HL-60 (cell line): ENCODE data around the gene FOXP1.

ENCODE experiments used
- DNase-seq, 2 experiments: peaks; one replicate each; pipeline ENCODE4 v3.0.0-alpha.2; 2010 to 2020; ENCODE audit warnings: low read depth in 1 of 2, low spot score in 1 of 2
- H3K27ac ChIP-seq: fragments of 250-450 bp; sonication (Bioruptor Pico); replicated peaks from 2 replicates; pipeline ENCODE4 v1.5.1; 2020; ENCODE audit warnings: mild to moderate bottlenecking, moderate library complexity
- H3K27me3 ChIP-seq: fragments of 250-450 bp; sonication (Bioruptor Pico); 2 replicates; pipeline ENCODE4 v1.5.1; 2021; ENCODE audit warnings: mild to moderate bottlenecking, moderate library complexity; ENCODE audit not compliant: insufficient read depth, poor library complexity, severe bottlenecking
- H3K4me3 ChIP-seq: replicated peaks from 2 replicates; pipeline ENCODE4 v1.5.1; 2011; ENCODE audit warnings: mild to moderate bottlenecking, control low read depth, low read length; ENCODE audit not compliant: insufficient read depth
- GABPA ChIP-seq: IDR thresholded peaks from 2 replicates; pipeline ENCODE4 v1.6.1; 2012; ENCODE audit warnings: low read depth
- POLR2AphosphoS5 ChIP-seq: IDR thresholded peaks from 2 replicates; pipeline ENCODE4 v1.6.1; 2012; ENCODE audit warnings: low read depth
- SPI1 ChIP-seq: IDR thresholded peaks from 2 replicates; pipeline ENCODE4 v1.6.1; 2012; ENCODE audit warnings: low read depth, mild to moderate bottlenecking, borderline replicate concordance
- TF ChIP-seq, protein P1 (sequence below): IDR thresholded peaks from one replicate; pipeline ENCODE4 v1.5.1; 2011; ENCODE audit warnings: low read length, control low read depth, inconsistent platforms; ENCODE audit not compliant: insufficient read depth
- TF ChIP-seq, protein P2 (sequence below): IDR thresholded peaks from 2 replicates; pipeline ENCODE4 v1.6.1; 2012; ENCODE audit warnings: low read depth; ENCODE audit not compliant: insufficient replicate concordance

Gene FOXP1

DNA sequence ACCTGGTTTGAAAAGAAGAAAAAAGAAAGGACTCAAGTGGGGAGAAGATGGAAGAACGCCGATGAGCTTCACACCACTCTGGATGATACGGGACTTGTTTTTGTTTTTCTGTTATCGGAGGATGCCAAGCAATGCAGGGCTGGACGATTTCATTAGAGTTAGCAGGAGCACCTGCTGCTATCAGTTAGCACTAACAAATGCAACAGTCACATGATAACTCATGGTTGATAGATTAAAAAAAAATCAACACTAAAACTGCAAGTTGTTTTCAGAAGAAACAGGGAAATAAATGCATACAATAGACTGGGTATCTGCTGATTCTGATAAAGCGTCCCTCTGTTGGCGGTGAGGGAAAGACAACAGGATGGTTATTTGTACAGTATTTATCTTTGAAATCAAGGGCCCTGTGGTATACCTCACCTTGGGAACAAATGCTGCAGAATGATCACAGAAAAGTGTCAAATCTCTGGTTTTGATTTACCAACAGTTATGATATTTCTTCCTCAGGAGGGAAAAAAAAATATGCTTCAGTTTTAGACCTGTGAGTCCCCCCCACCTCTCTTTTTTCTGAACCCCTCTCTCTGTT is 575.1 kb downstream of the FOXP1 start:
- no peaks in the 10 kb centered on the region for H3K27me3 ChIP-seq
- H3K27ac ChIP-seq: no peak overlapping the region
- TF ChIP-seq POLR2AphosphoS5 (no peak), SPI1 (no peak), GABPA (no peak)
- TF ChIP-seq, protein P1, sequence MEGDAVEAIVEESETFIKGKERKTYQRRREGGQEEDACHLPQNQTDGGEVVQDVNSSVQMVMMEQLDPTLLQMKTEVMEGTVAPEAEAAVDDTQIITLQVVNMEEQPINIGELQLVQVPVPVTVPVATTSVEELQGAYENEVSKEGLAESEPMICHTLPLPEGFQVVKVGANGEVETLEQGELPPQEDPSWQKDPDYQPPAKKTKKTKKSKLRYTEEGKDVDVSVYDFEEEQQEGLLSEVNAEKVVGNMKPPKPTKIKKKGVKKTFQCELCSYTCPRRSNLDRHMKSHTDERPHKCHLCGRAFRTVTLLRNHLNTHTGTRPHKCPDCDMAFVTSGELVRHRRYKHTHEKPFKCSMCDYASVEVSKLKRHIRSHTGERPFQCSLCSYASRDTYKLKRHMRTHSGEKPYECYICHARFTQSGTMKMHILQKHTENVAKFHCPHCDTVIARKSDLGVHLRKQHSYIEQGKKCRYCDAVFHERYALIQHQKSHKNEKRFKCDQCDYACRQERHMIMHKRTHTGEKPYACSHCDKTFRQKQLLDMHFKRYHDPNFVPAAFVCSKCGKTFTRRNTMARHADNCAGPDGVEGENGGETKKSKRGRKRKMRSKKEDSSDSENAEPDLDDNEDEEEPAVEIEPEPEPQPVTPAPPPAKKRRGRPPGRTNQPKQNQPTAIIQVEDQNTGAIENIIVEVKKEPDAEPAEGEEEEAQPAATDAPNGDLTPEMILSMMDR: no peak
- TF ChIP-seq, protein P2, sequence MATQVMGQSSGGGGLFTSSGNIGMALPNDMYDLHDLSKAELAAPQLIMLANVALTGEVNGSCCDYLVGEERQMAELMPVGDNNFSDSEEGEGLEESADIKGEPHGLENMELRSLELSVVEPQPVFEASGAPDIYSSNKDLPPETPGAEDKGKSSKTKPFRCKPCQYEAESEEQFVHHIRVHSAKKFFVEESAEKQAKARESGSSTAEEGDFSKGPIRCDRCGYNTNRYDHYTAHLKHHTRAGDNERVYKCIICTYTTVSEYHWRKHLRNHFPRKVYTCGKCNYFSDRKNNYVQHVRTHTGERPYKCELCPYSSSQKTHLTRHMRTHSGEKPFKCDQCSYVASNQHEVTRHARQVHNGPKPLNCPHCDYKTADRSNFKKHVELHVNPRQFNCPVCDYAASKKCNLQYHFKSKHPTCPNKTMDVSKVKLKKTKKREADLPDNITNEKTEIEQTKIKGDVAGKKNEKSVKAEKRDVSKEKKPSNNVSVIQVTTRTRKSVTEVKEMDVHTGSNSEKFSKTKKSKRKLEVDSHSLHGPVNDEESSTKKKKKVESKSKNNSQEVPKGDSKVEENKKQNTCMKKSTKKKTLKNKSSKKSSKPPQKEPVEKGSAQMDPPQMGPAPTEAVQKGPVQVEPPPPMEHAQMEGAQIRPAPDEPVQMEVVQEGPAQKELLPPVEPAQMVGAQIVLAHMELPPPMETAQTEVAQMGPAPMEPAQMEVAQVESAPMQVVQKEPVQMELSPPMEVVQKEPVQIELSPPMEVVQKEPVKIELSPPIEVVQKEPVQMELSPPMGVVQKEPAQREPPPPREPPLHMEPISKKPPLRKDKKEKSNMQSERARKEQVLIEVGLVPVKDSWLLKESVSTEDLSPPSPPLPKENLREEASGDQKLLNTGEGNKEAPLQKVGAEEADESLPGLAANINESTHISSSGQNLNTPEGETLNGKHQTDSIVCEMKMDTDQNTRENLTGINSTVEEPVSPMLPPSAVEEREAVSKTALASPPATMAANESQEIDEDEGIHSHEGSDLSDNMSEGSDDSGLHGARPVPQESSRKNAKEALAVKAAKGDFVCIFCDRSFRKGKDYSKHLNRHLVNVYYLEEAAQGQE: no peak
- DNase-seq: no peak
- no peak overlapping the region for H3K4me3 ChIP-seq

DNA sequence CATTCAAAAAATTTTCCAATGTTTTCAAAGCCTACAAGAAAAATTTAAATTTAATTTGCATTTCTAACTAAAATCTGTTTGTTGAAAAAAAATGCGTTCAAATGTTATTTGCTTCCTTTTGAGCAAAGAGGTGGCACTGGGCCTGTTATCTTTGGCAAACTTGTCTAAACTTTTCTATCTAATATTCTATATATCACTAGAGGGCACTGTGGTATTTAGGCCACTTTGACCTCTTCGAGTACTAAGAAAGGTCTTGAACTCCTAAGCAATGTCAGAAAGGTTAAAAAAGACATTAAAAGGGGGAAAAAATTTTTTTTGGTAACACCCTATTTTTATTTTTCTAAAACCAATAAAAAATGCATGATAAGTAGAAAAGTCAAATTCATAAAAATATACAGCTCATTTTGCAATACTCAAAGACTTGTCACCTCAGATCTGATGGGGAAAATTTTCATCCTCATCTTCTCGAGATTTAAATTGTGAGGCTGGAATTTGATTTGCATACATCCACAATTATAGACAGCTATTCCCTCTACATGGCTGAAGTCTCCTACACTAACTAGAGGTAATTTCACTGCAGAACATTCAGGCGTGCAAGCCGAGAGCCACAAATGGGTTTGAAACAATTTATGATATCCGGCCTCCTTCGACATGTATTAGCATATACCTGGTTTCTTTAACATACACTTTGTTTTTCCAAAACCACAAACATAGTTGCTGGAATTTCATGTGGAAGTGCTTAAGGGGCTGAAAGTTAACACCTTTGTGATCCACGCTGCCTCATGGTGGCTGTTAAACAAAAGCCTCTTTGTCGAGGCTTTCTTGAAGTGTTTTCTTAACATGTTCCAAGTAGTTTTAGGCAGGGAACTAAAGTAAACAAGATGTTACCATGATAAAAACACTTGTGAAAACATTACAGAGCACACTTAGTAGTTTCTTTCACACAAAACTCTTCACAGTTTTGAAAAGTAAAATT is 576.4 kb downstream of the FOXP1 start:
- DNase-seq: no peak
- Histone ChIP-seq H3K27ac (no peak overlapping the region), H3K27me3 (no peaks in the 10 kb centered on the region), H3K4me3 (no peak overlapping the region)
- TF ChIP-seq POLR2AphosphoS5 (no peak), SPI1 (no peak), GABPA (no peak)
- TF ChIP-seq, protein P2: no peak

DNA sequence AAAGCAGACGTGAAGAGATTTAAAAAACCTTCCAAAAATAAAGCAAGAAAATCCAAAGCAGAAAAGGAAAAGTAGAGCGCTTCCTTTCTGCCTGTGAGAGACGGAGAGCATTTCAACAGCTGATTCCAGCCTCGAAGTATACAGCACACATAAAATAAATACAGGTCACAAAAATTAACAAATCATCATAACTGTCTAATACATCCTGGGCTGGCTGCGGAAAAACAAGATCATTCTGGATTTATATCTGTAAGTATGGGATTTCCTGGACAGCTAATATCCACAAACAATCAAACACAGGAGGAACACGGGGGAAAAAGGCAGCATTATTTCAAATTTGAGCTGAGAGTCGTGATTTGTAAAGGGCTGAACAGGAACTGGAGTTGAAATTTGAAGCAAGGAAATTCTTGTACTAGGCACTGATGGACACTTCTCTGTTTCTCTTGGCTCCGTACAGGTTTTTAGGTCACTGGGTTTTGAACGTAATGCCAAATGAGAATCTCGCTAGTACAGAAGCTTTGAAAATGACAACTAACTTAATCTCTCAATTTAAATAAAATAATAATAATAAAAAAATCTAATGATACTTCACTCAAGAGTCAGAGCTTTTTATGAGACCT is 577.7 kb downstream of the FOXP1 start:
- H3K4me3 ChIP-seq: no peak overlapping the region
- H3K27me3 ChIP-seq: no peaks in the 10 kb centered on the region
- no peak for TF ChIP-seq SPI1
- TF ChIP-seq POLR2AphosphoS5: no peak
- TF ChIP-seq, protein P2: no peak
- TF ChIP-seq GABPA: no peak
- TF ChIP-seq, protein P1: no peak
- DNase-seq: no peak
- no peak overlapping the region for H3K27ac ChIP-seq
